GM12874 (cell line): ENCODE results near the gene VPS11.

Experiments used
- TF ChIP-seq, protein P1 (sequence below): IDR thresholded peaks from 2 replicates; pipeline ENCODE4 v1.5.1; 2011; ENCODE audit warnings: low read depth, mild to moderate bottlenecking, control low read depth, low read length, moderate library complexity; ENCODE audit not compliant: insufficient read depth

VPS11 gene

GRCh38 chr11:119101759-119102423, 34.3 kb downstream of the VPS11 start, which contains the start of gene DPAGT1:
DPAGT1 (minus strand) TSS chr11:119101853; CDS start chr11:119101655, 198 bp downstream.
- TF ChIP-seq, protein P1, sequence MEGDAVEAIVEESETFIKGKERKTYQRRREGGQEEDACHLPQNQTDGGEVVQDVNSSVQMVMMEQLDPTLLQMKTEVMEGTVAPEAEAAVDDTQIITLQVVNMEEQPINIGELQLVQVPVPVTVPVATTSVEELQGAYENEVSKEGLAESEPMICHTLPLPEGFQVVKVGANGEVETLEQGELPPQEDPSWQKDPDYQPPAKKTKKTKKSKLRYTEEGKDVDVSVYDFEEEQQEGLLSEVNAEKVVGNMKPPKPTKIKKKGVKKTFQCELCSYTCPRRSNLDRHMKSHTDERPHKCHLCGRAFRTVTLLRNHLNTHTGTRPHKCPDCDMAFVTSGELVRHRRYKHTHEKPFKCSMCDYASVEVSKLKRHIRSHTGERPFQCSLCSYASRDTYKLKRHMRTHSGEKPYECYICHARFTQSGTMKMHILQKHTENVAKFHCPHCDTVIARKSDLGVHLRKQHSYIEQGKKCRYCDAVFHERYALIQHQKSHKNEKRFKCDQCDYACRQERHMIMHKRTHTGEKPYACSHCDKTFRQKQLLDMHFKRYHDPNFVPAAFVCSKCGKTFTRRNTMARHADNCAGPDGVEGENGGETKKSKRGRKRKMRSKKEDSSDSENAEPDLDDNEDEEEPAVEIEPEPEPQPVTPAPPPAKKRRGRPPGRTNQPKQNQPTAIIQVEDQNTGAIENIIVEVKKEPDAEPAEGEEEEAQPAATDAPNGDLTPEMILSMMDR = no peak

DNA sequence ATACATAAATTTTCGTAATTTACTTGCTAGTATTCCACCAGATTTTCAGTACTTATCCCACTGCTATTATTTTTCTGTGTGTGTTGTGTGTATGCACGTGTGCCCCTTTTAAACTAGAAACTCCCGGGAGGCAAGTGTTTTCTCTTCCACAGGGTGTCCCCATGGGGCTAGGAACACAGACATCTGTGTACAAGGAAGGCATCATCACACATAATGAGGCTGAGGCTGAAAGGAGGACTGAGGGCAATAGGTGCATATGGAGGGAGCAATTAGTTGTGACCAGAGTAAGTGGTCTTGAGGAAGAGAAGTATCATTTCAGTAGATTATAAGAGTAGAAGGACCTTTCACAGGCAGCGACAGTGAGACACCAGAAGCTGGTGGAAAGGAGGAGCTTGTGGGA, 36.2 kb downstream of the VPS11 start:
- TF ChIP-seq, protein P1 = no peak

GRCh38 chr11:119106564-119107537, 39.2 kb downstream of the VPS11 start, which contains the start of gene C2CD2L:
C2CD2L (plus strand) TSS chr11:119107344; CDS start chr11:119107742, 398 bp downstream.
- TF ChIP-seq, protein P1 = no peak

DNA sequence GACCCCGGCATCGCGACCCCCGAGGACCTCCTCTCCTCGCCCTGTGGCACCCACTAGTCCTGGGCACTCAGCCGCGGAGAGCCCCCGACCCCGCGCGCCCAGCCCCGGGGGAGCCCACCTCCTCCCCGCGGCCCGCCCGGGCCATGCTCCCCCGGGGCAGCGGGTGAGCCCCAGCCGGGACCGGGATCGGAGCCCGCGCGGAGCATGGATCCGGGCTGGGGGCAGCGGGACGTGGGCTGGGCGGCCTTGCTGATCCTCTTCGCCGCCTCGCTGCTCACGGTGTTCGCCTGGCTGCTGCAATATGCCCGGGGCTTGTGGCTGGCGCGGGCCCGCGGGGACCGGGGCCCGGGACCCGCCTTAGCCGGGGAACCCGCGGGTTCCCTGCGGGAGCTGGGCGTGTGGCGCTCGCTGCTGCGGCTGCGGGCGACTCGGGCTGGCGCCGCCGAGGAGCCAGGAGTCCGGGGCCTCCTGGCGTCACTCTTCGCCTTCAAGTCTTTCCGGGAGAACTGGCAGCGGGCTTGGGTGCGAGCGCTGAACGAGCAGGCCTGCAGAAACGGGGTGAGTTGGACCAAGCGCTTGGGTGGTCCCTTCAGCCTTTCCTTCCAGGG, 40.0 kb downstream of the VPS11 start:
- TF ChIP-seq, protein P1 = no peak

GRCh38 chr11:119108146-119108856, 40.7 kb downstream of the VPS11 start:
- TF ChIP-seq, protein P1 = no peak

GRCh38 chr11:119108857-119109221, 41.2 kb downstream of the VPS11 start:
- TF ChIP-seq, protein P1 = no peak
